Thoracic aorta (tissue), 2 donors: ENCODE data around the gene DDX24. TPM values are rescaled to one million over a fixed set of nuclear protein-coding genes. Genes with fewer than 3 reads are reported as not detected.

Experiments used
- ATAC-seq: fragments of 150-250 bp; one replicate; pipeline ENCODE4 v1.8.0; 2017; ENCODE audit warnings: low read depth; ENCODE audit not compliant: insufficient number of reproducible peaks, low FRiP score
- DNase-seq: peaks from one replicate; pipeline ENCODE4 v3.0.0-alpha.2; 2020; ENCODE audit warnings: low spot score
- H3K27ac ChIP-seq, 2 donors: fragments of 200-600 bp; sonication (generic); 1 replicate in 1 of 2; 2 replicates in 1 of 2; pipeline ENCODE4 v1.5.1; 2016; ENCODE audit warnings: mild to moderate bottlenecking in 2 of 2, moderate library complexity in 2 of 2
- H3K27me3 ChIP-seq: fragments of 200-600 bp; sonication (generic); replicated peaks from 2 replicates; pipeline ENCODE4 v1.6.0; 2016; ENCODE audit warnings: mild to moderate bottlenecking; ENCODE audit not compliant: insufficient read depth
- H3K36me3 ChIP-seq: fragments of 200-600 bp; sonication (generic); one replicate; pipeline ENCODE4 v1.5.1; 2016
- H3K4me1 ChIP-seq, 2 donors: fragments of 200-600 bp; sonication (generic); 1 replicate in 1 of 2; 2 replicates in 1 of 2; pipeline versions ENCODE4 v1.5.1 to v1.6.0; 2016; ENCODE audit warnings: low read depth in 2 of 2, mild to moderate bottlenecking in 1 of 2; ENCODE audit not compliant: control insufficient read depth in 1 of 2
- H3K4me3 ChIP-seq: fragments of 200-600 bp; sonication (generic); 2 replicates; pipeline ENCODE4 v1.5.1; 2016; ENCODE audit warnings: mild to moderate bottlenecking
- H3K9me3 ChIP-seq: fragments of 200-600 bp; sonication (generic); 2 replicates; pipeline ENCODE4 v1.5.1; 2016
- total RNA-seq, 2 donors: library from RNA; depleted of rRNA; stranded (reverse); fragments of >200 nt; gene quantifications; one replicate each; pipeline versions ENCODE4 v1.1.0 to v1.2.3, GENCODE V29; 2016
- TF ChIP-seq, protein P1 (sequence below): fragments of 200-600 bp; sonication (generic); IDR thresholded peaks from one replicate; pipeline ENCODE4 v1.5.1; 2019; ENCODE audit warnings: antibody characterized with exemption

Gene DDX24
- total RNA-seq, 2 donors from 2014 or later, result 139 to 228 TPM

GRCh38 chr14:94025720-94026119 is 55.3 kb downstream of the DDX24 start:
- TF ChIP-seq, protein P1, sequence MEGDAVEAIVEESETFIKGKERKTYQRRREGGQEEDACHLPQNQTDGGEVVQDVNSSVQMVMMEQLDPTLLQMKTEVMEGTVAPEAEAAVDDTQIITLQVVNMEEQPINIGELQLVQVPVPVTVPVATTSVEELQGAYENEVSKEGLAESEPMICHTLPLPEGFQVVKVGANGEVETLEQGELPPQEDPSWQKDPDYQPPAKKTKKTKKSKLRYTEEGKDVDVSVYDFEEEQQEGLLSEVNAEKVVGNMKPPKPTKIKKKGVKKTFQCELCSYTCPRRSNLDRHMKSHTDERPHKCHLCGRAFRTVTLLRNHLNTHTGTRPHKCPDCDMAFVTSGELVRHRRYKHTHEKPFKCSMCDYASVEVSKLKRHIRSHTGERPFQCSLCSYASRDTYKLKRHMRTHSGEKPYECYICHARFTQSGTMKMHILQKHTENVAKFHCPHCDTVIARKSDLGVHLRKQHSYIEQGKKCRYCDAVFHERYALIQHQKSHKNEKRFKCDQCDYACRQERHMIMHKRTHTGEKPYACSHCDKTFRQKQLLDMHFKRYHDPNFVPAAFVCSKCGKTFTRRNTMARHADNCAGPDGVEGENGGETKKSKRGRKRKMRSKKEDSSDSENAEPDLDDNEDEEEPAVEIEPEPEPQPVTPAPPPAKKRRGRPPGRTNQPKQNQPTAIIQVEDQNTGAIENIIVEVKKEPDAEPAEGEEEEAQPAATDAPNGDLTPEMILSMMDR, result no peak
- Histone ChIP-seq H3K36me3 (no peaks in the 10 kb centered on the region), H3K4me3 (peak overlapping the region; percentile 78), H3K9me3 (no peaks in the 10 kb centered on the region), H3K27ac (no peak overlapping the region), H3K27me3 (no peaks in the 10 kb centered on the region), H3K4me1 (no peaks in the 10 kb centered on the region)
- ATAC-seq, result no peak
- no peak for DNase-seq

- Histone ChIP-seq H3K9me3 (no peaks in the 10 kb centered on the region), H3K4me3 (no peak overlapping the region), H3K4me1 (no peaks in the 10 kb centered on the region), H3K27me3 (no peaks in the 10 kb centered on the region), H3K36me3 (no peaks in the 10 kb centered on the region), H3K27ac (no peak overlapping the region)
- TF ChIP-seq, protein P1, result no peak
- ATAC-seq (no peak), DNase-seq (no peak)
These were observed 56.5 kb downstream of the DDX24 start for GRCh38 chr14:94024549-94024948.

GRCh38 chr14:94022532-94023411 is 58.2 kb downstream of the DDX24 start:
- Histone ChIP-seq H3K4me3 (no peak overlapping the region), H3K4me1 (no peaks in the 10 kb centered on the region), H3K27ac (no peak overlapping the region), H3K36me3 (no peaks in the 10 kb centered on the region), H3K27me3 (no peaks in the 10 kb centered on the region), H3K9me3 (no peaks in the 10 kb centered on the region)
- DNase-seq (no peak), ATAC-seq (no peak)
- TF ChIP-seq, protein P1, result no peak

DNA sequence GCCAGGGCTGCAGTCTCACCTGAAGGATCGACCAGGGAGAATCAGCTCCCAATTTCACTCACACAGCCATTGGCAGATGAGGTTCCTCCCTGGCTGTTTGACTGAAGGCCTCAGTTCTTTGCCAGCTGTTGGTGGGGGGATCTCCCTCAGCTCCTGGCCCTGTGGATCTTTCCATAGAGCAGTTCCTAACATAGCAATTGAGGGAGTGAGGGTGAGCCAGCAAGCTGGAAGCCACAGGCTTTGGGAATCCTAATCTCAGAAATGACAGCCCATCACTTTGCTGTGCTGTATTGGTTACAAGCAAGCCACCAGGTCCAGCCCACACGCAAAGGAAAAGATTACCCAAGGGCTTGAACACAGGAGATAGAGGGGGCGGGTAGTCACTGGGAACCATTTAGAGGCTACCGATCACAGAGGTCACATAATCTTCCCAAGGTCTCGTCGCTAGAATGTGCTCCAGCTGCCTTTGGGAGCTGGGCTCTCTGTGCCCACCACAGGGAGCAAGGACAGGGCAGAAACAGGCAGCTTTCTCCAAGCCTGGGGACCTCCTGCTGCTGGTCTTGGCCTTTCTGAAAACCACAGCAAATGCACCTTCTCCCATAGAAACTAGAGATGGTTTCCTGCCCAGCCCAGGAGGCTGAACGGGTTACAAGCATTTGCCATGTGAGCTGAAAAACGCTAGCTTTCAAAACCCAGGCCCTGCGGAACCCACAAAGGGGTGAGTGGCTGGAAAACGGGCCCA is 59.4 kb downstream of the DDX24 start:
- no peak for DNase-seq
- Histone ChIP-seq H3K9me3 (no peaks in the 10 kb centered on the region), H3K27me3 (no peaks in the 10 kb centered on the region), H3K27ac (no peak overlapping the region), H3K4me3 (no peak overlapping the region), H3K4me1 (no peaks in the 10 kb centered on the region), H3K36me3 (no peaks in the 10 kb centered on the region)
- TF ChIP-seq, protein P1, result no peak
- no peak for ATAC-seq

- Histone ChIP-seq H3K27me3 (no peaks in the 10 kb centered on the region), H3K27ac (no peak overlapping the region), H3K4me3 (no peak overlapping the region), H3K9me3 (no peaks in the 10 kb centered on the region), H3K4me1 (no peaks in the 10 kb centered on the region), H3K36me3 (no peaks in the 10 kb centered on the region)
- no peak for DNase-seq
- ATAC-seq, result no peak
- TF ChIP-seq, protein P1, result no peak
These were observed 60.0 kb downstream of the DDX24 start for GRCh38 chr14:94021001-94021400.
